Thyroid gland (tissue), 4 donors: Measurements from ENCODE around the gene TACR2. TPM values are rescaled to one million over a fixed set of nuclear protein-coding genes. Genes with fewer than 3 reads are reported as not detected.

ENCODE experiments used
- DNase-seq, 2 donors: peaks; one replicate each; pipeline ENCODE4 v3.0.0-alpha.2; 2019
- H3K27ac ChIP-seq, 3 donors: fragments of 200-600 bp; sonication (generic); 1 replicate in 2 of 3; 2 replicates in 1 of 3; pipeline ENCODE4 v1.5.1; 2016 to 2019; ENCODE audit warnings: mild to moderate bottlenecking in 1 of 3, moderate library complexity in 1 of 3
- H3K27me3 ChIP-seq: fragments of 200-600 bp; sonication (generic); one replicate; pipeline ENCODE4 v1.5.1; 2019
- H3K36me3 ChIP-seq, 2 donors: fragments of 200-600 bp; sonication (generic); one replicate each; pipeline ENCODE4 v1.5.1; 2016 to 2019
- H3K4me1 ChIP-seq, 2 donors: fragments of 200-600 bp; sonication (generic); one replicate each; pipeline ENCODE4 v1.5.1; 2017 to 2019
- H3K4me3 ChIP-seq, 3 donors: fragments of 200-600 bp; sonication (generic); replicated peaks in 1 of 3; 1 replicate in 2 of 3; 2 replicates in 1 of 3; pipeline ENCODE4 v1.5.1; 2016; ENCODE audit warnings: mild to moderate bottlenecking in 1 of 3
- H3K9me3 ChIP-seq: fragments of 200-600 bp; sonication (generic); one replicate; pipeline ENCODE4 v1.5.1; 2017
- CTCF ChIP-seq, 6 experiments: fragments of 200-600 bp in 3 of 6; fragments of 450-650 bp in 3 of 6; sonication (generic) in 3 of 6; IDR thresholded peaks; one replicate each; pipeline ENCODE4 v1.5.1; 2016 to 2019; ENCODE audit warnings: antibody characterized with exemption in 6 of 6, mild to moderate bottlenecking in 2 of 6, inconsistent platforms in 1 of 6, moderate library complexity in 1 of 6
- POLR2A ChIP-seq, 2 donors: fragments of 450-650 bp; IDR thresholded peaks; one replicate each; pipeline ENCODE4 v1.6.1; 2017; ENCODE audit warnings: antibody characterized with exemption in 2 of 2, mild to moderate bottlenecking in 2 of 2, moderate library complexity in 1 of 2
- WGBS, 2 donors: methylation state at CpG; one replicate each; pipeline ENCODE4 v1.1.5; 2017; 5-methylcytosine and 5-hydroxymethylcytosine counted together
- intact Hi-C: fragments of 100-400 bp; cut with DNase I; formaldehyde crosslinking; loops from one replicate; pipeline ENCODE4 v1.15.1; 2023
- total RNA-seq, 4 donors: library from RNA; depleted of rRNA; stranded (reverse); fragments of >200 nt; gene quantifications; one replicate each; pipeline ENCODE4 v1.2.3, GENCODE V29; 2016

Gene TACR2
- total RNA-seq, 4 donors from 2014 or later, result not detected

GRCh38 chr10:69406816-69407580 is 9.7 kb downstream of the TACR2 start:
- Histone ChIP-seq H3K27me3 (no peaks in the 10 kb centered on the region), H3K9me3 (no peaks in the 10 kb centered on the region), H3K4me3 (no peak overlapping the region), H3K27ac (peak overlapping the region; percentile 58 to 82 (median 72)), H3K36me3 (peaks cover 2 to 9% of the 10 kb centered on the region in 2 donors), H3K4me1 (peaks cover 27 to 32% of the 10 kb centered on the region in 2 donors)
- intact Hi-C loops, result no loop called here
- DNase-seq, result no peak
- TF ChIP-seq CTCF (IDR thresholded peaks at IDR 0.05) (no peak), POLR2A (IDR thresholded peaks at IDR 0.05) (no peak)
- 61 to 68% methylated on average over 5 to 6 of the region's 6 CpGs for WGBS, 2 donors

GRCh38 chr10:69406302-69406811 is 10.4 kb downstream of the TACR2 start:
- 8 to 17% methylated on average over 5 of the region's 5 CpGs for WGBS, 2 donors
- Histone ChIP-seq H3K9me3 (no peaks in the 10 kb centered on the region), H3K27me3 (no peaks in the 10 kb centered on the region), H3K27ac (peak overlapping the region; percentile 58 to 82 (median 72)), H3K4me1 (peaks cover 27 to 32% of the 10 kb centered on the region in 2 donors), H3K36me3 (peaks cover 8 to 15% of the 10 kb centered on the region in 2 donors), H3K4me3 (no peak overlapping the region)
- DNase-seq, result peak; percentile 79 to 86
- TF ChIP-seq CTCF (IDR thresholded peaks at IDR 0.05) (no peak), POLR2A (IDR thresholded peaks at IDR 0.05) (no peak)
- intact Hi-C loops, result no loop called here

- 58 to 70% methylated on average over 4 of the region's 4 CpGs for WGBS, 2 donors
- H3K4me3 ChIP-seq, result no peak overlapping the region
- H3K9me3 ChIP-seq, result no peaks in the 10 kb centered on the region
- peak overlapping the region in 1 of 3 donors; percentile 82 for H3K27ac ChIP-seq
- peaks cover 20 to 27% of the 10 kb centered on the region in 2 donors for H3K36me3 ChIP-seq
- no peak for TF ChIP-seq POLR2A (IDR thresholded peaks at IDR 0.05)
- no peak for TF ChIP-seq CTCF (IDR thresholded peaks at IDR 0.05)
- intact Hi-C loops, result no loop called here
- no peak for DNase-seq
- H3K4me1 ChIP-seq, result peaks cover 27 to 32% of the 10 kb centered on the region in 2 donors
- H3K27me3 ChIP-seq, result no peaks in the 10 kb centered on the region
These were observed 11.5 kb downstream of the TACR2 start for GRCh38 chr10:69405221-69405620.

- peaks cover 27 to 32% of the 10 kb centered on the region in 2 donors for H3K4me1 ChIP-seq
- peak overlapping the region in 1 of 3 donors; percentile 82 for H3K27ac ChIP-seq
- TF ChIP-seq POLR2A (IDR thresholded peaks at IDR 0.05) (no peak), CTCF (IDR thresholded peaks at IDR 0.05) (no peak)
- intact Hi-C loops, result no loop called here
- peaks cover 22 to 27% of the 10 kb centered on the region in 2 donors for H3K36me3 ChIP-seq
- no peaks in the 10 kb centered on the region for H3K27me3 ChIP-seq
- H3K4me3 ChIP-seq, result no peak overlapping the region
- WGBS, 2 donors, result 83 to 93% methylated on average over 7 to 9 of the region's 10 CpGs
- no peaks in the 10 kb centered on the region for H3K9me3 ChIP-seq
- no peak for DNase-seq
These were observed 11.9 kb downstream of the TACR2 start for GRCh38 chr10:69404786-69405185.

GRCh38 chr10:69403519-69403918 is 13.2 kb downstream of the TACR2 start:
- Histone ChIP-seq H3K9me3 (no peaks in the 10 kb centered on the region), H3K36me3 (peaks cover 33 to 35% of the 10 kb centered on the region in 2 donors), H3K27ac (no peak overlapping the region), H3K4me3 (no peak overlapping the region), H3K27me3 (no peaks in the 10 kb centered on the region), H3K4me1 (peaks cover 26 to 27% of the 10 kb centered on the region in 2 donors)
- no peak for TF ChIP-seq POLR2A (IDR thresholded peaks at IDR 0.05)
- TF ChIP-seq CTCF (IDR thresholded peaks at IDR 0.05), result no peak
- DNase-seq, result no peak
- WGBS, 2 donors, result 76 to 82% methylated on average over 3 of the region's 3 CpGs
- intact Hi-C loops, result no loop called here
